RPMI7951 (cell line): Measurements from ENCODE around the gene CARHSP1. TPM values are rescaled to one million over a fixed set of nuclear protein-coding genes. Genes with fewer than 3 reads are reported as not detected.

Experiments used
- total RNA-seq: library from RNA; depleted of rRNA; stranded (reverse); fragments of >200 nt; shearing (Covaris generic); gene quantifications from 2 replicates; pipeline ENCODE4 v1.2.3, GENCODE V29; 2014; rRNA removed

The CARHSP1 gene
- total RNA-seq, 1 experiment from 2014 or later, result 156 TPM

Other genes starting within 250 kb of the CARHSP1 start
- 10.6 and 14.8 TPM in 2 replicates for gene METTL22, start 247.3 kb downstream of the CARHSP1 start, total RNA-seq
- gene ABAT, start 194.4 kb downstream of the CARHSP1 start, total RNA-seq, result 3.1 and 3.5 TPM in 2 replicates
- 6.5 and 8.4 TPM in 2 replicates for gene TMEM186, start 71.4 kb downstream of the CARHSP1 start, total RNA-seq
- 27.0 and 30.3 TPM in 2 replicates for gene PMM2, start 71.2 kb downstream of the CARHSP1 start, total RNA-seq
- not detected in 2 replicates for gene LITAFD, start 13.3 kb upstream of the CARHSP1 start, total RNA-seq
- 25.1 and 46.9 TPM in 2 replicates for gene USP7, start 94.9 kb upstream of the CARHSP1 start, total RNA-seq
- gene HAPSTR1, start 222.6 kb upstream of the CARHSP1 start, total RNA-seq, result 32.6 and 35.9 TPM in 2 replicates